Measurements from ENCODE around the gene UBA3. TPM values are rescaled to one million over a fixed set of nuclear protein-coding genes. Genes with fewer than 3 reads are reported as not detected.

The UBA3 gene
- total and polyA plus RNA-seq, 10 of the 15 experiments (the other 5 are each of a cell fraction or from before 2014, with no cell fraction given) = 72.9 to 131 (median 102) TPM

GRCh38 chr3:69085833-69086722 is 5.9 kb upstream of the UBA3 start:
- Histone ChIP-seq H3K4me2 (ENCODE audit: control insufficient read depth, insufficient read depth) (peak overlapping the region; percentile 99), H3K79me2 (ENCODE audit: control insufficient read depth, insufficient read depth, low read length) (peaks cover 70% of the 10 kb centered on the region), H3K9ac (ENCODE audit: control insufficient read depth, insufficient read depth, low read length) (peak overlapping the region; percentile 90), H3K9me3 (replicated peaks; ENCODE audit: control insufficient read depth, insufficient read depth, low read length) (no peaks in the 10 kb centered on the region), H3K27ac (ENCODE audit: control insufficient read depth, insufficient read depth) (peak overlapping the region; percentile 75), H3K36me3 (ENCODE audit: control insufficient read depth in 2 of 2, insufficient read depth in 2 of 2, low read length in 1 of 2) (peaks cover 0 to 6% of the 10 kb centered on the region in 2 experiments; a peak in 1 of 4 replicates), H2AFZ (ENCODE audit: control insufficient read depth, low read depth, low read length) (peak overlapping the region; percentile 48), H3K27me3 (replicated peaks in 1 of 2; ENCODE audit: control insufficient read depth in 2 of 2, insufficient read depth in 2 of 2, low read length in 1 of 2) (no peaks in the 10 kb centered on the region), H3K4me3 (peak overlapping the region; percentile 98), H4K20me1 (ENCODE audit: control insufficient read depth, insufficient read depth) (no peaks in the 10 kb centered on the region), H3K4me1 (ENCODE audit: control insufficient read depth, insufficient read depth, low read length) (peaks cover 39% of the 10 kb centered on the region)
- RAD21 ChIA-PET (ENCODE audit: unreplicated experiment) = interaction anchor here (0.6 to 16.7 kb wide), 13 partner anchors 8 to 348 kb away, joined by 3 to 152 read pairs (median 3); partner anchors contain the start of gene TMF1
- under 1% methylated on average over 8 of the region's 8 CpGs for WGBS (ENCODE audit: insufficient coverage, insufficient replicate concordance, low lambda C conversion rate, missing lambda C conversion rate)
- POLR2A ChIA-PET = interaction anchor here (0.6 to 4.1 kb wide), 8 partner anchors 8 to 356 kb away, joined by 3 to 30 read pairs (median 4); partner anchors contain the start of gene TMF1
- in situ Hi-C loops (cut with MboI) = no loop called here
- SMC1A ChIA-PET (ENCODE audit: uncharacterized antibody, unreplicated experiment) = interaction anchor here (0.8 to 19.6 kb wide), 11 partner anchors 7 to 323 kb away, joined by 3 to 234 read pairs (median 3); partner anchors contain the start of gene TMF1
- no peak for DNase-seq (ENCODE audit: low read depth, low spot score)
- intact Hi-C loops (cut with micrococcal nuclease; ENCODE audit: unreplicated experiment) = loop anchor here (2.0 to 10.0 kb wide), 3 partner anchors 33 to 1431 kb away; partner anchors contain the start of genes EOGT, SUCLG2 and TMF1
- peak; percentile 6 for ATAC-seq
- no TSS peak for BruUV-seq (replicated peaks)
- FAIRE-seq = no peak
- CTCF ChIA-PET = interaction anchor here (0.6 to 2.0 kb wide), 8 partner anchors 22 to 815 kb away, joined by 3 to 6 read pairs (median 4); no protein-coding TSS in a partner anchor
- TF ChIP-seq SP1 (IDR thresholded peaks at IDR 0.05; ENCODE audit: low read depth, low read length) (no peak), MEF2B (IDR thresholded peaks at IDR 0.05; ENCODE audit: partially characterized antibody, poor library complexity, severe bottlenecking) (no peak), YBX1 (IDR thresholded peaks at IDR 0.05) (no peak), LARP7 (IDR thresholded peaks at IDR 0.05) (0 out of 2 replicates have a peak, but pooled peaks have one; percentile 22), NR2C1 (IDR thresholded peaks at IDR 0.05) (no peak), RUNX3 (IDR thresholded peaks at IDR 0.05; ENCODE audit: low read length) (0 out of 2 replicates have a peak, but pooled peaks have one; percentile 5), CHD1 (IDR thresholded peaks at IDR 0.05; ENCODE audit: low read depth, low read length) (no peak), ZNF217 (IDR thresholded peaks at IDR 0.05) (no peak), BHLHE40 (IDR thresholded peaks at IDR 0.05; ENCODE audit: borderline replicate concordance in 1 of 2, low read depth in 2 of 2, low read length in 1 of 2) (no peak), SMAD1 (IDR thresholded peaks at IDR 0.05; ENCODE audit: low read depth, partially characterized antibody) (peak; percentile 93), BMI1 (IDR thresholded peaks at IDR 0.05; ENCODE audit: borderline replicate concordance) (no peak), ZBTB40 (IDR thresholded peaks at IDR 0.05; ENCODE audit: borderline replicate concordance) (no peak), SIN3A (IDR thresholded peaks at IDR 0.05; ENCODE audit: low read depth, low read length) (no peak), NFIC (IDR thresholded peaks at IDR 0.05; ENCODE audit: low read depth, low read length) (no peak)
- TF ChIP-seq, protein P1, sequence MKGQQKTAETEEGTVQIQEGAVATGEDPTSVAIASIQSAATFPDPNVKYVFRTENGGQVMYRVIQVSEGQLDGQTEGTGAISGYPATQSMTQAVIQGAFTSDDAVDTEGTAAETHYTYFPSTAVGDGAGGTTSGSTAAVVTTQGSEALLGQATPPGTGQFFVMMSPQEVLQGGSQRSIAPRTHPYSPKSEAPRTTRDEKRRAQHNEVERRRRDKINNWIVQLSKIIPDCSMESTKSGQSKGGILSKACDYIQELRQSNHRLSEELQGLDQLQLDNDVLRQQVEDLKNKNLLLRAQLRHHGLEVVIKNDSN (IDR thresholded peaks at IDR 0.05; ENCODE audit: borderline replicate concordance, extremely low read length, insufficient read depth, low read depth, low read length) = no peak
- TF ChIP-seq, protein P2, sequence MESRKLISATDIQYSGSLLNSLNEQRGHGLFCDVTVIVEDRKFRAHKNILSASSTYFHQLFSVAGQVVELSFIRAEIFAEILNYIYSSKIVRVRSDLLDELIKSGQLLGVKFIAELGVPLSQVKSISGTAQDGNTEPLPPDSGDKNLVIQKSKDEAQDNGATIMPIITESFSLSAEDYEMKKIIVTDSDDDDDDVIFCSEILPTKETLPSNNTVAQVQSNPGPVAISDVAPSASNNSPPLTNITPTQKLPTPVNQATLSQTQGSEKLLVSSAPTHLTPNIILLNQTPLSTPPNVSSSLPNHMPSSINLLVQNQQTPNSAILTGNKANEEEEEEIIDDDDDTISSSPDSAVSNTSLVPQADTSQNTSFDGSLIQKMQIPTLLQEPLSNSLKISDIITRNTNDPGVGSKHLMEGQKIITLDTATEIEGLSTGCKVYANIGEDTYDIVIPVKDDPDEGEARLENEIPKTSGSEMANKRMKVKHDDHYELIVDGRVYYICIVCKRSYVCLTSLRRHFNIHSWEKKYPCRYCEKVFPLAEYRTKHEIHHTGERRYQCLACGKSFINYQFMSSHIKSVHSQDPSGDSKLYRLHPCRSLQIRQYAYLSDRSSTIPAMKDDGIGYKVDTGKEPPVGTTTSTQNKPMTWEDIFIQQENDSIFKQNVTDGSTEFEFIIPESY (IDR thresholded peaks at IDR 0.05) = no peak
